GM12892 (cell line): ENCODE data around the gene ITGA3.

Experiments
- DNase-seq: peaks from one replicate; pipeline ENCODE4 v3.0.0; 2011; ENCODE audit not compliant: insufficient read length
- FAIRE-seq: peaks from 2 replicates; lab custom pipeline; 2011; peaks lifted over from hg19 to GRCh38; lab: Jason Lieb, UNC
- POLR2A ChIP-seq: IDR thresholded peaks from 2 replicates; pipeline ENCODE4 v1.6.1; 2011; ENCODE audit warnings: low read depth, low read length, control low read depth
- POLR2AphosphoS5 ChIP-seq: IDR thresholded peaks from 2 replicates; pipeline ENCODE4 v1.6.1; 2011; ENCODE audit warnings: low read depth, low read length, control low read depth
- TAF1 ChIP-seq: IDR thresholded peaks from 2 replicates; pipeline ENCODE4 v1.6.1; 2011; ENCODE audit warnings: low read depth, mild to moderate bottlenecking, control low read depth, low read length, borderline replicate concordance

ITGA3 gene

DNA sequence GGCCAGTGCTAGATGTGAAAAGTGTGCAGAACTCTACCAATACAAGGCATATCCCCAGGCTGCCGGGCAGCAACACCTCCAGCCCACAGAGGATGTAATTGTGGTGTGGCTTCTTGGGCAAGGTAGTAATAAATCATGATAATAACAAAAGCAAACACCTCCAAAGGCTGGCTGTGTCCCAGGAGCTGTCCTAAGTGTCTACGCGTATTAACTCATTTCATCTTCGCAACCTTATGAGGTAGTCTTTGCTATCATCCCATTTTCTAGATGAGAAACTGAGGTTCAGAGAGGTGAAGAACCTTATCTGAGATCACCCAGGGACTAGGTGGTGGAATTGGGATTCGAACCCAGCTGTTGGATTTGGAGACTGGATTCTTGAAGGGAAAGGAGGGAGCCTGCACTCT lies 44.6 kb downstream of the ITGA3 start:
- no peak for DNase-seq
- FAIRE-seq = no peak

DNA sequence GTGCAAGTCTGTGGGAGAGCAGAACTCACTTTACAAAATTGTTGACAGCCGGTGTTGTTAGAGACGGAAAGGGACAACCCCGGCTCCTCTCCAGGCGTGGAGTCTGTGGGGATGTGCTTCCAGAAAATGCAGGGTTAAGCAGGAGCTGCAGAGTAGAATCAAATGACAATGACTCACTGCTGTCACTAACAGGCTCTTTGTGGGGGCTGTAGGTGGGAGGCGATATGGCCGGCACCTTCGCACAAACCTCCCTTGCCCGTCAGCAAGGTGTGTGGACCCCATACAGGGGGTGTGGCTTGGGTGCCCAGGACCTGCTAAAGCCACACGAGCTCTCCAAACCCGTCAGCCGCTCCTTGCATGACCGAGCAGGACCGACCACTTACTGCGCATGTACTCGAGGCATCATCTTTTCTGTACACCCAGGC lies 45.0 kb downstream of the ITGA3 start:
- DNase-seq (no peak), FAIRE-seq (no peak)
- no peak for TF ChIP-seq POLR2AphosphoS5
- no peak for TF ChIP-seq TAF1
- TF ChIP-seq POLR2A = no peak

More for the DNA sequence above, 44.6 kb downstream of the ITGA3 start:
- TF ChIP-seq POLR2A (no peak), POLR2AphosphoS5 (no peak), TAF1 (no peak)

DNA sequence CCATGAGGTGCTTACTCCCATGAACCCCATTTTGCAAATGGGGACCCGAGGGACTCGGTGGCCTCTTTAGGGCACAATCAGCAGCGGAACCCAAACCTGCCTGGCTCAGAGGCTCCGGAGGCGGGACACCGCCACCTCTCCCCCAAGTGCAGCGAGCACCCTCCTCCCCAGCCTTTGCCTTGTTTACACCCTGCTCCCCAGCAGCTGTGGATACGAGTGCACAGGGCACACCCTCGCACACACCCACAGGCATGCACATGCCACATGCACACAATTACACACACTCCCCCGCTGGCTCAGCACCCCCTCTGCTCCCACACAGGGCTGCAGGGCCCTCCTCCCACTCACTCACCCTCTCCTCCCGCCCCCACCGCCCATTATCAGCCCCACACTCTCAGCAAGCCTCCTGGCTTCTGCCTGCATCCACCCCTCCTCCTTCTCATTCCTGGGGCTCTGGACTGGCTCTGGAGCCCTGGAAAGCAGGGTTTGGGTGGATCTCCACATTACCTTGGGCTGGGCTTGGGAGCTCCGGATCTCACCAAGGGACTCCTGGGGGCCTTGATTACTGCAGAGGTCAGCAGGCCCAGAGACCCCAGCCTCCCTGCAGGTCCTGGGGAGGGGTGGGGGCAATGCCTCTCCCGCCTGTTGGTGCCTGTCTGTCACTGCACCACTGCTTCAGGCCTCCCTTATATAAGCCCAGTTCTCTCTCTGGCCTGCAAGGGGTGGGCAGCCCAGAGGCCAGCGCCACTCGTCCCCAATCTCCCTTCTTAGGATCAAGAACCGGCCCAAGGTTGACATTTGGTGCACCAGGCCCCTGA lies 45.6 kb downstream of the ITGA3 start:
- FAIRE-seq (no peak), DNase-seq (no peak)
- TF ChIP-seq POLR2A (no peak), POLR2AphosphoS5 (no peak), TAF1 (no peak)

DNA sequence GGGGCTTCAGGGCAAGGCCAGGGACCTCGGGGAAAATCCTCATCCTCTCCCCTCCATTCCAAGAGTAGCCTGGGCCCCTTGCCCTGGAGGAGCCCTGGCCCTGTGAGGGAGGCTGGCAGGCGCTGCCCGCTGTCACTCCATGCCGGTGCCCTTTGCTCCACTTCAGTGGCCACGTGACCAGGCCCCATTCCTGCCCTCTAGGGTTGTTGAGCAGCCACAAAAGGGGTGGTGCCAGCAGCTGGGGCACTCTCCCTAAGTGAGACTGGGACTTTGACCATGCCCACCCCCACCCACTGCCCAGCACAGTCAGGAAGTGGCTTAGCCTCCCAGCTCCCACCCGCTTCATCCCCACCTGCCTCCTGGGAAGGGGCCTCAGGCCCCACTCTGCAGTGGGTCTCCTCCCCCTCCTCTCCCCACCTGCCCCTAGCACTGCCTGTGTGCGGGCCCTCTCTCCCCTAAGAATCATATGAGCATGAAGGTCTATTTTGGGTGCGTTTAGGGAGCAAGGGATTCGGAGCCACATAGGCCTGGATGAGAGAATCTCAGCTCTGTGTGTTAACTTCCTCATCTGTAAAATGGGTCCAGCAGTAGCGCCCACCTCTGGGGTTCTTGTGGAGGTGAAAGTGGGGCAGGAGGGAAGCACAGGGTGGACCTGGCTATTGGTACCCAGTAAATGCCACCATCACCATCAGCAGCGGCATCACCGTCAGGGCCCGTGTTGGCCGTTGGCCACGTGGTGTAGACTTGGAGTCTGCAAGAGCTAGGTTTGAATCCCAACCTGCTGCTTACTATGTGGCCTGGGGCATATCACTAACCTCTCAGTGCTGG lies 46.5 kb downstream of the ITGA3 start:
- FAIRE-seq (no peak), DNase-seq (no peak)
- TF ChIP-seq POLR2A = no peak
- no peak for TF ChIP-seq TAF1
- no peak for TF ChIP-seq POLR2AphosphoS5

DNA sequence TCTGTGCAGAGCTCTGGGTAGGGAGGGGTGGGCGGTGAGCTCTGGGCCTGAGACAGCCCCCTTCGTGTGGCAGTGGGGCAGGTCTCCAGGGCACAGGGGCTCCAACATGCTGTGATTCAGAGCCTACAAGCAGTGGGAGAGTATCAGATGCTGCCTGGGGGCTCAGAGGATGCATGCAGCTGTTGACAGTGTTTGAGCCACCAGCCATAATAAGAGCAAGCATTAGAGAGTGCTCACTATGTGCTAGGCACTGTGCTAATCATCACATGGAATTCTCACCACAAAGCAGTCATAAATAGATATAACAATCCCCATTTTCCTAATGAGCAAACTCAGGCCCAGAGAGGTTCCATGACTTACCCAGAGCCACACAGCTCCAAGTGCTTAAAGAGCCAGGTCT lies 47.3 kb downstream of the ITGA3 start:
- TF ChIP-seq TAF1 = no peak
- no peak for TF ChIP-seq POLR2AphosphoS5
- FAIRE-seq (no peak), DNase-seq (no peak)

DNA sequence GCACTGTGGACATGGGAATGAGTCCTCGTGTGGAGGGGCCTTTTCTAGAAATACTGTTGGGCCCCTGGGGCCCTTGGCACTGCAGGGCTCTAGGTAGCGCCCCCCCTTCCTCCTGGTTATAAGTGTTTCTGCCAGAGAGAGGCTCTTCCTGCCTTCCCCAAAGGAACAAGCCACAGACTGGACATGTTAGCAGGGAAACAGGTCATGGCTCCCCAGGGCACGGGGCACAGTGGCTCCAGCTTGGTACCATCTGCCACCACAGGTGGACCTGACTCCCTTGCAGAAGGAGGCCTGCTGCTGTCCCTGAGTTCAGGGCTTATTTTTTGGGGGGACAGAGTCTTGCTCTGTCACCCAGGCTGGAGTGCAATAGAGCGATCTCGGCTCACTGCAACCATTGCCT lies 48.0 kb downstream of the ITGA3 start:
- no peak for TF ChIP-seq POLR2AphosphoS5
- no peak for TF ChIP-seq POLR2A
- TF ChIP-seq TAF1 = no peak
- no peak for DNase-seq
- FAIRE-seq = no peak

DNA sequence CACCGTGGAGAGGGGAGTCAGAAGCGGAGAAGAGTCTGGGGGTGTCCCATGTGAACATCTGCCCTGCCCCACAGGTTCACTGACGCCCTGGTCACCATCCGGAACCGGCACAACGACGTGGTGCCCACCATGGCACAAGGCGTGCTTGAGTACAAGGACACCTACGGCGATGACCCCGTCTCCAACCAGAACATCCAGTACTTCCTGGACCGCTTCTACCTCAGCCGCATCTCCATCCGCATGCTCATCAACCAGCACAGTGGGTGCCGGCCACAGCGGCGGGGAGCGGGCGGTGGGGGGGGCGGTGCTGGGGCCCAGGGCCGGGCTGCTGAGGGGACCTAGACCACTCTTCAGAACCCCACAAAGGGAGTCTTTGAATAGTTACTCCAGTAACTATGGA lies 49.9 kb downstream of the ITGA3 start:
- DNase-seq (no peak), FAIRE-seq (no peak)
- TF ChIP-seq POLR2A (no peak), TAF1 (no peak), POLR2AphosphoS5 (no peak)

DNA sequence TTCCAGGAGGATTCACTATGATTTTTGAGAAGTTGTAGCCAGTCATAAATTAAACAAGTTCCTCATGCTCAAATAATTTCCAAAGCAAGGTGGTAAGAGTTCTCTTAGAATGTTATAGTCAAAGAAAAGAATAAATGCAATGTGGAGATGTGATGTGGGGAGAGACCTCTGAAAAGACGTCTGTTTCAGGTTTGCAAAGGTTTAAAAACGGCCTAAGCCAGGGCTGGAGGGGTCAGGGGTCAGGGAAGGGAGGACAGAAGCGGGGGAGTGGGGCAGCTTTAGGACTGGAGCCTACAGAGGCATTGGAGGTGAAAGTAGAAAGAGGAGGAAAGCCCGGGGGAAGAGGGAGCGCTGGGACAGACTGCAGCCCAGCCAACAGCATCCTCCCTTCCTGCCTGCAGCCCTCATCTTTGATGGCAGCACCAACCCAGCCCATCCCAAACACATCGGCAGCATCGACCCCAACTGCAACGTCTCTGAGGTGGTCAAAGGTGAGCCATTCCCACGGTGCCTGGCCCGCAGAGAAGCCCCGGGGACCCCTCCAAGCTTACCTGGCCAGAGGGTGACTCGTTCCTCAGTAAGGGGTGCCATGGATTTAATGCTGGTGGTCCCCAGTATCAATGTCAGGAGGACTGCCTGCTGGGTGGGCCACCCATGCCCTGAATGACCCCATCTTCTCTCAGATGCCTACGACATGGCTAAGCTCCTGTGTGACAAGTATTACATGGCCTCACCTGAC lies 50.7 kb downstream of the ITGA3 start:
- FAIRE-seq (no peak), DNase-seq (no peak)
- TF ChIP-seq POLR2AphosphoS5 = no peak
- no peak for TF ChIP-seq POLR2A
- TF ChIP-seq TAF1 = no peak

DNA sequence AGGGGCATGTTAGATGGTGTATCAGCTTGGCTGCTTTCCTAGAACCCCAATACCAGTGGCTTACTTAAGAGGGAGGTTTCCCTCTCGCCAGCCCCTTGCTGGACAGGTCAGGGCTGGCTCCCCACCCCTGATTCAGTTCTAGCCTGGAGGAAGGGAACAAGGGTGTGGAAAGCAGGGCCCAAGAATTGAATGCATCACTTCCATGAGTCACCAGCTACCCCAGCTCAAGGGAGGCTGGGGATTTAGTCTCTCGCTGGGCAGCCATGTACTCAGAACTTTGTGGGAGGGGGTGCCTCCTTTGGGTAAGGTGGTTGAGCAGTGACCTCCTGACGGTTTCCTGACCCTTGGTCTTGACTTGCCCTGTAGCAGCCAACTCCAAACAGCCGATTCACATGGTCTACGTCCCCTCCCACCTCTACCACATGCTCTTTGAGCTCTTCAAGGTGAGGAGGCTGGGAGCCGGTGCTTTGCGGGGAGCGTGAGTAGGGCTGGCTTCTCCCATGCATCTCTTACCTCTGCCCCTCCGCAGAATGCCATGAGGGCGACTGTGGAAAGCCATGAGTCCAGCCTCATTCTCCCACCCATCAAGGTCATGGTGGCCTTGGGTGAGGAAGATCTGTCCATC lies 52.0 kb downstream of the ITGA3 start:
- TF ChIP-seq POLR2AphosphoS5 = no peak
- no peak for TF ChIP-seq POLR2A
- no peak for TF ChIP-seq TAF1
- FAIRE-seq (no peak), DNase-seq (no peak)

DNA sequence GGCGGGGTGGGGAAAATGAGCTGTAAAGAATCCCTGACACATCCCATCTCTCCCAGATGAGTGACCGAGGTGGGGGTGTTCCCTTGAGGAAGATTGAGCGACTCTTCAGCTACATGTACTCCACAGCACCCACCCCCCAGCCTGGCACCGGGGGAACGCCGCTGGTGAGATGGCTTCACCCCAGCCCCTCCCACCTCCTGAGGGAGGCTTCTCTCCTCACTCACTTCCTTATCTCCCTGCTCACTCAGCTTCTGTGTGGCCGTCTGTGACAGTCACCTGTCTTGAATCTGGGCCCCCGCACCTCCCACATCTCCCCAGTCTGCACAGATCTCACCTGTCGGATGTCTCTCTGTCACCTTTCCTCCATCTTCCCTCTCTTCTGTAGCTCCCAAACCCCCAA lies 52.6 kb downstream of the ITGA3 start:
- FAIRE-seq (no peak), DNase-seq (no peak)

DNA sequence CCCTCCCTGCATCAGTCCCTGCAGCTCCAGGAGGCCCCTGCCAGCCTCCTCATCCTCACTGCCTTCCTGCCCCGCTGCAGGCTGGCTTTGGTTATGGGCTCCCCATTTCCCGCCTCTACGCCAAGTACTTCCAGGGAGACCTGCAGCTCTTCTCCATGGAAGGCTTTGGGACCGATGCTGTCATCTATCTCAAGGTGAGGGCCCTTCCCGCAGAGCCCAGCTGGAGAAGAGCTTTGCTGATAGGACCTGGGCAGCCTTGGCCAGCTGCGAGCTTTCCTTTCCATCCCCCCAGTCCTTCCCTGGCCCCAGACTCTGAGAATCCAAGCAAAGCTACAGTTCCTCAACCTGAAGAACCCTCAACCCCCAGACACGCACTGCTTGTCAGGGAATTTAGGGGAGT lies 53.3 kb downstream of the ITGA3 start:
- no peak for FAIRE-seq
- no peak for TF ChIP-seq TAF1
- no peak for DNase-seq

More for the DNA sequence above, 52.6 kb downstream of the ITGA3 start:
- TF ChIP-seq POLR2A = no peak
- TF ChIP-seq TAF1 = no peak
- no peak for TF ChIP-seq POLR2AphosphoS5
